Type B pancreatic cell (in vitro differentiated cells): ENCODE data around the gene TBC1D1. TPM values are rescaled to one million over a fixed set of nuclear protein-coding genes. Genes with fewer than 3 reads are reported as not detected.

Source experiments
- DNase-seq: peaks from one replicate; pipeline ENCODE4 v3.0.0; 2021; ENCODE audit warnings: mixed read lengths; ENCODE audit not compliant: unreplicated experiment; ENCODE audit errors: extremely low spot score
- H3K27ac Mint-ChIP-seq: 2 replicates; pipeline ENCODE4 v1.8.0; 2021; ENCODE audit warnings: mild to moderate bottlenecking, mixed read lengths
- H3K27me3 Mint-ChIP-seq: 2 replicates; pipeline ENCODE4 v1.8.0; 2021; ENCODE audit warnings: mixed read lengths
- H3K36me3 Mint-ChIP-seq: 2 replicates; pipeline ENCODE4 v1.8.0; 2021; ENCODE audit warnings: mixed read lengths
- H3K4me1 Mint-ChIP-seq: one replicate; pipeline ENCODE4 v1.8.0; 2021; ENCODE audit warnings: mixed read lengths; ENCODE audit not compliant: unreplicated experiment
- H3K4me3 Mint-ChIP-seq: 2 replicates; pipeline ENCODE4 v1.8.0; 2021; ENCODE audit warnings: mild to moderate bottlenecking, mixed read lengths
- H3K9me3 Mint-ChIP-seq: 2 replicates; pipeline ENCODE4 v1.8.0; 2021; ENCODE audit warnings: mixed read lengths
- total RNA-seq: library from RNA; stranded (reverse); gene quantifications from 2 replicates; pipeline ENCODE4 v1.2.1, GENCODE V29; 2021; ENCODE audit warnings: low replicate concordance
- TF ChIP-seq, protein P1 (sequence below): fragments of 200-600 bp; sonication (generic); conservative IDR thresholded peaks from 2 replicates; pipeline ENCODE4 v1.5.0; 2021; ENCODE audit warnings: antibody characterized with exemption, mild to moderate bottlenecking

The TBC1D1 gene
- total RNA-seq, 1 donor from 2014 or later = 110 TPM

GRCh38 chr4:38067499-38067898 is 176.6 kb downstream of the TBC1D1 start:
- Mint-ChIP-seq H3K27ac (no peak overlapping the region), H3K9me3 (no peaks in the 10 kb centered on the region), H3K36me3 (peaks cover 24% of the 10 kb centered on the region), H3K27me3 (no peaks in the 10 kb centered on the region), H3K4me1 (peaks cover 34% of the 10 kb centered on the region), H3K4me3 (no peak overlapping the region)
- TF ChIP-seq, protein P1, sequence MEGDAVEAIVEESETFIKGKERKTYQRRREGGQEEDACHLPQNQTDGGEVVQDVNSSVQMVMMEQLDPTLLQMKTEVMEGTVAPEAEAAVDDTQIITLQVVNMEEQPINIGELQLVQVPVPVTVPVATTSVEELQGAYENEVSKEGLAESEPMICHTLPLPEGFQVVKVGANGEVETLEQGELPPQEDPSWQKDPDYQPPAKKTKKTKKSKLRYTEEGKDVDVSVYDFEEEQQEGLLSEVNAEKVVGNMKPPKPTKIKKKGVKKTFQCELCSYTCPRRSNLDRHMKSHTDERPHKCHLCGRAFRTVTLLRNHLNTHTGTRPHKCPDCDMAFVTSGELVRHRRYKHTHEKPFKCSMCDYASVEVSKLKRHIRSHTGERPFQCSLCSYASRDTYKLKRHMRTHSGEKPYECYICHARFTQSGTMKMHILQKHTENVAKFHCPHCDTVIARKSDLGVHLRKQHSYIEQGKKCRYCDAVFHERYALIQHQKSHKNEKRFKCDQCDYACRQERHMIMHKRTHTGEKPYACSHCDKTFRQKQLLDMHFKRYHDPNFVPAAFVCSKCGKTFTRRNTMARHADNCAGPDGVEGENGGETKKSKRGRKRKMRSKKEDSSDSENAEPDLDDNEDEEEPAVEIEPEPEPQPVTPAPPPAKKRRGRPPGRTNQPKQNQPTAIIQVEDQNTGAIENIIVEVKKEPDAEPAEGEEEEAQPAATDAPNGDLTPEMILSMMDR = no peak
- no peak for DNase-seq

DNA sequence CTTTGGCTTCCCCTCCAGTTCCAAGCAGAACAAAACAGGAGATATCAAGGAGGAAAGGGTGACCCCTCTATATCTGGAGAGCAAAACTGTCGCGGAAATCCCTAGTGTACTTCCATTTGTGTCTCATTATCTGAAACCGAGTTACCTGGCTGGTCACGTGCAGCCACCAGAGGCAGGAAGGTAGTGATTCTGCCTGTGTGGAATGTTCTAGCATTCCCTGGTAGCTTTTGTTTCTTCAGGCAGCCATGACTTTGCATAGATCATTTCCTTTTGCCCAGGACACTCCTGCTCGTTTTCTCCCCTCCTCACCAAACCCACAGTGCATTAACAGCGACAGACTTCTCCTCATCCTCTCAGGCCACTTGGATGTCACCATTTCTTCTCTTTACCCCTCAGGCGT is 177.2 kb downstream of the TBC1D1 start:
- Mint-ChIP-seq H3K4me3 (no peak overlapping the region), H3K9me3 (no peaks in the 10 kb centered on the region), H3K27me3 (no peaks in the 10 kb centered on the region), H3K36me3 (peaks cover 29% of the 10 kb centered on the region), H3K27ac (no peak overlapping the region), H3K4me1 (peaks cover 28% of the 10 kb centered on the region)
- no peak for DNase-seq
- TF ChIP-seq, protein P1 = no peak

DNA sequence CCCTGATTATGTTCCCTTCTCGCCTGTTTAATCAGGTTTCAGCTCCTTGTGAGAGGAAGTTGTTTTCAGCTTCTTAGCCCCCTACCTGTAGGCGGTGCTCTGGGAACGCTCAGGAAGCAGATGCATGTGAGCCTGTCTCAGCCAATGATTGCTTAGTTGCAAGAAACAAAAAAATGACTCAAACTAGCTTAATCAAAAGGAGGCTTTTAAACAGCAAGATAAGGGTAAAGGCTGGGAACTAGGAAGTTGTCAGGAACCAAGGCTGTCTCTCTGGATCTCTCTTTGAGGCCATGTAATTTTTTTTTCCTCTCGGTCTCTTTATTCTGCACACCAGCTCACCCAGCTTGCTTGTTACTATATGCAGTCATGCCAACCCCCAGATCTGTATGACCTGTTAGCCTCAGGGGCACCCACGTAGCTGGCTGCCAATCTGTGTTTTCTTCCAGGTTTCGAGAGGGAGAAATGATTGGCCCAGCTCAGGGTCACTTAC is 178.4 kb downstream of the TBC1D1 start:
- H3K27ac Mint-ChIP-seq = peak overlapping the region; percentile 52
- H3K4me1 Mint-ChIP-seq = peaks cover 21% of the 10 kb centered on the region
- H3K36me3 Mint-ChIP-seq = peaks cover 23% of the 10 kb centered on the region

DNA sequence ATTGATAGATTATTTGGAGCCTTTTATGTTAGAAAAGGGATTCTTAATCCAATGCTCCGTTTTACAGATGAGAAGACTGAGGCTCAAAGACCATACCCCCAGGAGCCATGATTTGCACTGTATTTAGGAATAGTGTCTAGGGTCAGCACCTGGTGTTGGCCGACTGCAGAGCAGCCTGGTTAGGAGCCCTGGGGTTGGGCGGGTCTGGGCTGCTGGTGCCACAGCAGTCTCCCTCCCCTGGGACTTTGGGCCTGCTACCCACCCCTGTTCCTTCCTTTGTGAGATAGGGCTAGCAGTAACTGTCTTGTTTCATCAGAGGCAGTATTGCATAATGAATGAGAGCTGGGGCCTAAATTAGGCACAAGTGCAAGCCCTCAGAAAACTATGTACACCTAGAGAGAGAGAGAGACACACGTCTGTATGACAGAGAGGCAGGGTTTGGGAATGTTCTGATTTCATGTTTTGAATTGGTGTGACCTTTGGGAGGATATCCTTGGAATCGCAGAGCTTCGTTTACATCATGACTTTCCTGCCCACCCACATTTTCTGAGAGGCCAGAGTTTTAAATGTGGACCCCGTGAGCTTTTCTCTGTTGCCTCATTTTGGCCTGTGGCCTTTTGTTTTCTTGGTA is 181.0 kb downstream of the TBC1D1 start:
- Mint-ChIP-seq H3K27ac (peak overlapping the region; percentile 49), H3K9me3 (no peaks in the 10 kb centered on the region), H3K27me3 (no peaks in the 10 kb centered on the region), H3K36me3 (peaks cover 38% of the 10 kb centered on the region), H3K4me3 (no peak overlapping the region), H3K4me1 (peaks cover 32% of the 10 kb centered on the region)
- no peak for DNase-seq
- TF ChIP-seq, protein P1 = no peak

More for the DNA sequence above, 178.4 kb downstream of the TBC1D1 start:
- no peaks in the 10 kb centered on the region for H3K27me3 Mint-ChIP-seq
- TF ChIP-seq, protein P1 = peak; percentile 60
- H3K4me3 Mint-ChIP-seq = no peak overlapping the region
- H3K9me3 Mint-ChIP-seq = no peaks in the 10 kb centered on the region
- no peak for DNase-seq

DNA sequence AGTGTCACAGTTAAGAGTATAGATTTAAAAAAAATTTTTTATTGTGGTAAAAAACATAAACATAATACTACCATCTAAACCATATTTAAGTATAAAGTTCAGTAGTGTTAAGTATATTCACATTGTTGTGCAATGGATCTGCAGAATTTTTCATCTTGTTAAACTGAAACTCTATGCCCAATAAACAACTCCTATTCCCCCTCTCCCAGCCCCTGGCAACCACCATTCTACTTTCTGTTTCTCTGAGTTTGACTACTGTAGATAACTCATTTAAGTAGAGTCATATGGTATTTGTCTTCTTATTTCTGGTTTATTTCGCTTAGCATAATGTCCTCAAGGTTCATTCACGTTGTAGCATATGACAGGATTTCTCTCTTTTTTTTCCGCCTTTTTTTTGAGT is 181.7 kb downstream of the TBC1D1 start:
- Mint-ChIP-seq H3K27me3 (no peaks in the 10 kb centered on the region), H3K4me1 (peaks cover 32% of the 10 kb centered on the region), H3K9me3 (no peaks in the 10 kb centered on the region), H3K36me3 (peaks cover 38% of the 10 kb centered on the region), H3K4me3 (no peak overlapping the region), H3K27ac (no peak overlapping the region)
- no peak for DNase-seq
- TF ChIP-seq, protein P1 = no peak
